Parathyroid adenoma (tissue), 2 donors: Measurements from ENCODE around the gene EXD3.

Experiments
- H2AFZ ChIP-seq: fragments of 300-600 bp; sonication (generic); one replicate; pipeline ENCODE4 v1.7.0; 2017; ENCODE audit warnings: antibody characterized with exemption, mild to moderate bottlenecking
- H3K27ac ChIP-seq: fragments of 300-600 bp; sonication (generic); one replicate; pipeline ENCODE4 v1.7.0; 2017
- H3K27me3 ChIP-seq: fragments of 300-600 bp; sonication (generic); one replicate; pipeline ENCODE4 v1.7.0; 2017; ENCODE audit warnings: low read length; ENCODE audit not compliant: control insufficient read depth, insufficient read depth
- H3K36me3 ChIP-seq: fragments of 300-600 bp; sonication (generic); one replicate; pipeline ENCODE4 v1.7.0; 2017; ENCODE audit warnings: low read length; ENCODE audit not compliant: control insufficient read depth, insufficient read depth
- H3K4me1 ChIP-seq: fragments of 300-600 bp; sonication (generic); one replicate; pipeline ENCODE4 v1.7.0; 2017; ENCODE audit warnings: control low read depth
- H3K4me2 ChIP-seq: fragments of 300-600 bp; sonication (generic); one replicate; pipeline ENCODE4 v1.7.0; 2017; ENCODE audit warnings: low read length
- H3K4me3 ChIP-seq: fragments of 300-600 bp; sonication (generic); one replicate; pipeline ENCODE4 v1.7.0; 2017; ENCODE audit warnings: low read depth, low read length
- H3K79me2 ChIP-seq: fragments of 300-600 bp; sonication (generic); one replicate; pipeline ENCODE4 v1.7.0; 2017; ENCODE audit warnings: control low read depth
- H3K9ac ChIP-seq: fragments of 300-600 bp; sonication (generic); one replicate; pipeline ENCODE4 v1.7.0; 2017; ENCODE audit warnings: mild to moderate bottlenecking
- H3K9me3 ChIP-seq: fragments of 300-600 bp; sonication (generic); one replicate; pipeline ENCODE4 v1.7.0; 2017; ENCODE audit warnings: low read length; ENCODE audit not compliant: control insufficient read depth
- TF ChIP-seq, protein P1 (sequence below): fragments of 300-600 bp; sonication (generic); IDR thresholded peaks from one replicate; pipeline ENCODE4 v1.7.0; 2017; ENCODE audit warnings: antibody characterized with exemption, mild to moderate bottlenecking
- donor health status: primary hyperparathyroidism.

EXD3 gene

GRCh38 chr9:137460363-137461315 lies 37.7 kb upstream of the EXD3 start:
- Histone ChIP-seq H3K4me3 (no peak overlapping the region), H3K27me3 (no peaks in the 10 kb centered on the region), H2AFZ (no peak overlapping the region), H3K9me3 (no peaks in the 10 kb centered on the region), H3K27ac (no peak overlapping the region), H3K4me1 (no peaks in the 10 kb centered on the region), H3K9ac (no peak overlapping the region), H3K36me3 (no peaks in the 10 kb centered on the region), H3K4me2 (no peak overlapping the region), H3K79me2 (no peaks in the 10 kb centered on the region)
- TF ChIP-seq, protein P1, sequence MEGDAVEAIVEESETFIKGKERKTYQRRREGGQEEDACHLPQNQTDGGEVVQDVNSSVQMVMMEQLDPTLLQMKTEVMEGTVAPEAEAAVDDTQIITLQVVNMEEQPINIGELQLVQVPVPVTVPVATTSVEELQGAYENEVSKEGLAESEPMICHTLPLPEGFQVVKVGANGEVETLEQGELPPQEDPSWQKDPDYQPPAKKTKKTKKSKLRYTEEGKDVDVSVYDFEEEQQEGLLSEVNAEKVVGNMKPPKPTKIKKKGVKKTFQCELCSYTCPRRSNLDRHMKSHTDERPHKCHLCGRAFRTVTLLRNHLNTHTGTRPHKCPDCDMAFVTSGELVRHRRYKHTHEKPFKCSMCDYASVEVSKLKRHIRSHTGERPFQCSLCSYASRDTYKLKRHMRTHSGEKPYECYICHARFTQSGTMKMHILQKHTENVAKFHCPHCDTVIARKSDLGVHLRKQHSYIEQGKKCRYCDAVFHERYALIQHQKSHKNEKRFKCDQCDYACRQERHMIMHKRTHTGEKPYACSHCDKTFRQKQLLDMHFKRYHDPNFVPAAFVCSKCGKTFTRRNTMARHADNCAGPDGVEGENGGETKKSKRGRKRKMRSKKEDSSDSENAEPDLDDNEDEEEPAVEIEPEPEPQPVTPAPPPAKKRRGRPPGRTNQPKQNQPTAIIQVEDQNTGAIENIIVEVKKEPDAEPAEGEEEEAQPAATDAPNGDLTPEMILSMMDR: no peak

DNA sequence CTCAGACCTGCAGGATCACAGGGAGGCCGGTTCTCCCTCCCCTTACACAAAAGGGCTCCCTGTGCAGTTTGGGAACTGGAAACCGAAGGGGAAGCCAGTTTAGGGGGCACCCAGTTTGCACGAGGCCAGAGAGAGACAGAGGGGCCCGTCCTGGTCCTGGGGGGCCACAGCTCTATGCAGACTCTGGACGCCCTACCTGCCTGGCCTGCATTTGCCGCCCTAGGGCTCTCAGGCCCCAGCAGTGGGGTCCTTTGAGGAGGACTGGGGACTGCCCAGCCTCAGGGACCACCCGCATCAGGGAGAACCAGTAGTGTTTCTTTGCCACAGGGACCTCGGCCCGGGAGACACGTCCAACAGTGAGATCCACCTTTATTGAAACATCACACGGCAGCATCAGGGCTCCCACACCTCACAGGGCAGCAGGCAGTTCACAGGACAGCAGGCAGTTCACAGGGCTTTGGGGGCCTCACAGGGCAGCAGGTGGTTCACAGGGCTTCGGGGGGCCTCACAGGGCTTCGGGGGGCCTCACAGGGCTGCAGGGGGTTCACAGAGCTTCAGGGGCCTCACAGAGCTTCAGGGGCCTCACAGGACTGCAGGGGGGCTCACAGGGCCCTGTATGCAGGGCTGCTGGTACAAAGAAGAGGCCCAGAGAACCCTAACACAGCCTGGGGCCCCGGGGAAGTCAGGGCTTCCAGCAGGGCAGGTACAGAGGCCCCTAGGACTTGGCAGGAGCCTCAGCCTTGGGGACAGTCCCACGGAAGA lies 36.8 kb upstream of the EXD3 start:
- Histone ChIP-seq H2AFZ (peak overlapping the region; percentile 94), H3K4me3 (peak overlapping the region; percentile 56), H3K4me1 (no peaks in the 10 kb centered on the region), H3K4me2 (peak overlapping the region; percentile 82), H3K36me3 (no peaks in the 10 kb centered on the region), H3K27me3 (no peaks in the 10 kb centered on the region), H3K79me2 (no peaks in the 10 kb centered on the region), H3K9ac (peak overlapping the region; percentile 11), H3K9me3 (no peaks in the 10 kb centered on the region), H3K27ac (no peak overlapping the region)
- TF ChIP-seq, protein P1: no peak

- no peak within 1 kb of the TSS for H3K27ac ChIP-seq
- TF ChIP-seq, protein P1: no peak
- H3K36me3 ChIP-seq: no peaks in the 10 kb centered on the region
- peak within 1 kb of the TSS; percentile 56 for H3K4me3 ChIP-seq
- H3K9ac ChIP-seq: peak within 1 kb of the TSS; percentile 11
- H3K27me3 ChIP-seq: no peaks in the 10 kb centered on the region
- H3K79me2 ChIP-seq: no peaks in the 10 kb centered on the region
- H3K9me3 ChIP-seq: no peaks in the 10 kb centered on the region
- H3K4me1 ChIP-seq: no peaks in the 10 kb centered on the region
- peak within 1 kb of the TSS; percentile 94 for H2AFZ ChIP-seq
- peak within 1 kb of the TSS; percentile 91 for H3K4me2 ChIP-seq
Measured at GRCh38 chr9:137459152-137459600, 36.2 kb upstream of the EXD3 start, which contains the start of gene NSMF. Gene NSMF (minus strand): TSS chr9:137459334. CDS start chr9:137459102, 232 bp downstream.

DNA sequence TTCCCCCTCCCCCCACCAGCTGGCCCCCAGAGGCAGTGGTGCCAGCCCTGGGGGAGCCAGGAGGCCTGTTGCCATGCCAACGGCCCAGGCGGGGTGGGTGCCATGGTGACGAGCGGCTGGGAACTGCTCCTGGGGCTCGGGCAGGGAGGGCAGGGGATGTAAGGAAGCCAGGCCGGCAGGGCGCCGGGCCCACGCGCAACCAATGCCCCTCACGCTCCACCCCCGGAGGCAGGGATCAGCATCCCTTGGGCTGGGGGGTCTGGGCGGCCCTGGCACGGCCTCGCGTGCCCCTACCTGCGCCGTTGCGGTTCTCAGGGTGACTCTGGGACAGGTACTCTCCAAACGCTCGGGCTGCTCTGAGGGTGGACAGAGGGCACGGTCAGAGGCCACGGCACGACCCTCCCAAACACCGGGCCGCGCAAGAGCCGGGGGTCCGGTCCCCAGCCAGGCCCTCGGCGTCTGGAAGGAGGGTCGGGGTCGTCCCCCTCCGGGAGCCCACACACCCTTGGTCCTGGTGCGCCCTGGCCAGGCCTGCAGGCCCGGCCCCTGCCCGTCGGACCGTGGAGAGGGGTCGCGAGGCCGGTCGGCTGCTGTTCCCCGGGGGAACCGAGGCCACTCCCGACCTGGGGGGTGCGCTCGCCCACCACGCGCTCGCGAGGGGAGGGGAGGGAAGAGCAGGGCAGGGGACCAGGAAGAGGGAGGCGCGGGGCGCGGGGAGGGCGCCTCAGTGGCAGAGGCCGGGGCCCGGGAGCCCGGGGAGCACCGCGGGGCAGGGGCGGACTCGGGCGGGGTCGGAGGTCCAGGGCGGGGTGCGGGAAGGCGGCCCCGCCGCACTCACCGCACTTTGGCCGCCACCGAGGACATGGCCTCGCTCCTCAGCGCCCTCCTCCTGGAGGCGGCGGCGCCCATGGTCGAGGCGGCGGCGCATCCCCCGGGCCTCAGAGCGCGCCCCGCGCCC lies 35.5 kb upstream of the EXD3 start:
- TF ChIP-seq, protein P1: no peak
- H2AFZ ChIP-seq: peak overlapping the region; percentile 73
- no peaks in the 10 kb centered on the region for H3K4me1 ChIP-seq
- peak overlapping the region; percentile 52 for H3K4me3 ChIP-seq
- H3K36me3 ChIP-seq: no peaks in the 10 kb centered on the region
- no peak overlapping the region for H3K27ac ChIP-seq
- H3K9me3 ChIP-seq: no peaks in the 10 kb centered on the region
- H3K79me2 ChIP-seq: no peaks in the 10 kb centered on the region
- peak overlapping the region; percentile 91 for H3K4me2 ChIP-seq
- no peak overlapping the region for H3K9ac ChIP-seq
- no peaks in the 10 kb centered on the region for H3K27me3 ChIP-seq
